HG03460 (cell line): ENCODE measurements around the gene COL3A1.

Experiments used
- ATAC-seq: cut with Tn5 transposase; IDR thresholded peaks from one replicate; pipeline ENCODE4 v1.9.1; 2021; ENCODE audit not compliant: unreplicated experiment

Gene COL3A1

DNA sequence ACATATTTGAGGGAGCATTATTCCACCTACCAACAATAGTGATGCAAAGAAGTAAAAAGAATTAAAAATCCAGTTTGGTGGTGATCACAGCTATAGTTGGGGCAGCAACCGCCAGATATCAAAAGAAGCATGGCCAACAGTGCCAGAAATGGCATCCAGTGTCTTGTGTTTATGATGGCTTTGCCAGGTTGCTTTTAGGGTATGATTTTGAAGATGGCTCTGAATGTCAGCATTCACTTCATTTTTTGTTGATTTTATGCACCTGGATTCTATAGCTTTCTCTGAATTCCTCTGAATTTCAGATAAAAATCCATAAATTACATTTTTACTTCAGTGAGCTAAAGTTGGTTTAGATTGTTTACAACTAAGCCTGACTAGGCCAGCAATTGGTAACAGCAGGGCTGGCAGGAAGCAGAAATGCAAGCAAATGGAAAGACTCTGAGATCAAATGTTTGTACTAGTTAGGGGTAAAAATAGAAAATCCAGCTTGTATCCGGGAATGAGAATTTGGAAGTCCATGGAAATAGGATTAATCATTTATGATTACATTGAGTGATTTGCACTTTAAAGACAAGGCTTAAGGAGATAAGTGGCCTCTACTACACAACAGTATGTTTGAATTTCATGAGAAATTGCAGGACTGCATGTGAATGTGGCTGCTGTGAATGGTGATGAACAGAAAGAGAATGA is 40.4 kb downstream of the COL3A1 start:
- ATAC-seq = no peak

DNA sequence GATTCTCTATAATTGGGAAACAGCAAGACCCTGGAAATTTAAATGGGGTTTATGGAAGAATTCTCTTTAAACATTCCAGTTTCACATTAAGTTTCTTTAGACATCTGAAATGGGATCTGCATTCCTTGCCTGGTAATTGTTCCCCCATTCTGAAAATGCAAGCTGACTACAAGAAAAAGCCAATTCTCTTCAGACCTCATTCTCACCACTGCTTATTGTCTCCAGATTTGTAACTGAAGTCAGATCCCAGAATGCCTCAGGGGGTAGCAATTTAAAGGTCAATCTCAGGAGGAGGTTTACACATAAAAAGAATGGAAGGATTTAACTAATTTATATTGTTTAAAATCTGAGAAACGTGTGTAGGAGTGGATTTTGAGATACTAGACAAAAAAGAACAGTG is 41.2 kb downstream of the COL3A1 start:
- no peak for ATAC-seq

DNA sequence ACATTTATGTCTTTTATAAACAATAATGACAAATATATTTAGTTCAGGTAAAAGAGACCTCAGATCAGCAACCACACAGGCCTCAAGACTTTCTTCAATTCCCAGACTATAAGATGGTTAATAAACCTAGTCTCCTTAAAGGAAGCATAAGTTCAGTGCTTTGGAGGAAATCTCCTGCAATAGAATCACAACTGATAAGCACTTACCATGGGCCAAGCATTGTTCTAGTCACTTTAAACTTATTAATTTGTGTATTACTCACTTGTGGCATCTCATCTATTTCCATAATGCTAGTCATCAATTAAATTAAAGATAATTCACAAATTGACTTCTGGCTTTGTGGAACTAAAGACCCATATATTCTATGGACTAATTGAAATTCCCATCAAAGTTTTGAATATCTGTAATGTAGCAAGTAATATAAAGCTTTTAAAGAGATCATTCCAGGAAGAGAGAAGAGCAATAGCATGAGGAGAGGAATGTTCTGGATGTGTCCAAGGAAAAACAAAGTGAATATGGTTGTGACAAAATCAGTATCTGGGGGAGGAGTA is 42.2 kb downstream of the COL3A1 start:
- ATAC-seq = no peak

DNA sequence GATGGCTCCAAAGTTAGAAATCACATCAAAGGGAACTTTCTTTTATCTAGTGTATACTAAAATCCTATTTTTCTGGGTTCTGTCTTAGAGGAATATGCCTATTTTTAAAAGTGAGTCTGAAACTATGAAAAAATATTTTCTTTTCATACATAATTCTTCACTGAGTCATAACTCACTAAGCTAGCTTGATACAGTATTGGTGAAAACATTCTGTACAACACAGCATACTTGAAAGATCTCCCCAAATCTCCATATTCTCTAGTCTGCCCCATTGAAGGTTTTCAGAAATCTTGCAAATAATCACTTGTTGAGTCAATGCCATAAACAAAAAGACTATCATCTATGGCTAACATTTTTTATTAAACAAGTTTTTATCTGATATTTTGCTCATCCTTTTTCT is 44.5 kb downstream of the COL3A1 start:
- no peak for ATAC-seq

DNA sequence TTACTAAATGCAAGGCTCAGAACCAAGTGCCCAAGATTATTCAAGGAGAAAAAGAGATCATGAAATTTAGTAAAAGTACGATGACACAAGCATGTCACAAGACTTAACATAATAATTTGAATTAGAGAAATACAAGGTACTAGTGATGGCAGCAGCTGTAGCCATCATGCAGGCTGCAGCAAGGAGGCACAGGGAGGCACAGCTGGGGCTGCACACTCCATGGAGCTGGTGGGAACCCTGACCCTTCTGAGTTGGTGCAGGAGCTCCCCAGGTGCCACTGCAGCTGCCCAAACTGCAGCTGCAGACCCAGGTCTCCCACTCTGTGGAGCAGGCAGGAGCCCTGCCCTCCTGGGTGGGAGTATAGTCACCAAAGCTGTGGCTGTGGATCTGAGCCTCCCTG is 46.0 kb downstream of the COL3A1 start:
- no peak for ATAC-seq

DNA sequence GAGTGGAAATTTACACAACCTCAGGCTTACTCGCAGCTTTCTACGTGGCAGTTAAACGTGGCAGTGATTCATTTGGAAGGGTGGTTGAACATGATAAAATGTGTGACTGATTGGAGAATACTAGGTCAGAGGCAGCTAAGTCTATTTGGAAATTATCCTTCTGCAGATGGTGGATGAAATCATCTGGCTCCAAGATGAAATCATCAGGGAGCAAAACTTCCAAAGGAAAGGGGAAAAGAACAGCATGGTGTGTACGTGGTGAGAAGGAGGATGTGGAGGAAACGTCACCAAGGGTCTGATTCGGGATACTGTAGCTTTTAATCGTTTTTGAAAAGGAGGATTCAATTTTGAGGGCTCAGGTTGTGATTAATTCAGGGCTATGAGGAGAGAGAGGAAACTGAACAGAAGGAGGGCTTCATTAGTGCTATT is 47.9 kb downstream of the COL3A1 start:
- no peak for ATAC-seq

DNA sequence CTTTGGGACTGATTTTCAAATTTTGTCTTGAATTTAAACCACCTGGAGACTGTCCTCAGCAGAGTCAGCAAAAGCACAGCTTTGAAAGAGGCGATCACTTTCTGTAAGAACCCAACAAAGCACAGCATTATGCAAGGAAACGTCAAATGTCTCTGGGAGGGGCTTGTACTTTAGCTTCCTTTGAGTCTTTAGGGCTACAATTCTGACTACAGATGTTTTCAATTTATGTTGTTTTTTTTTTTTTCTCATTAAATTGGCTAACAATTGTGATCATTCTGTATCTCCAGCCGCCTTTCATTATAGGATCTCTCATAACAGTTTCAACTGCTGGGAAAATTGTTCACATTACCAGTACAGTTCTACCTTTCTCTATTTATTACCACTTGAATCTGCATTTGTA is 48.3 kb downstream of the COL3A1 start:
- ATAC-seq = no peak

DNA sequence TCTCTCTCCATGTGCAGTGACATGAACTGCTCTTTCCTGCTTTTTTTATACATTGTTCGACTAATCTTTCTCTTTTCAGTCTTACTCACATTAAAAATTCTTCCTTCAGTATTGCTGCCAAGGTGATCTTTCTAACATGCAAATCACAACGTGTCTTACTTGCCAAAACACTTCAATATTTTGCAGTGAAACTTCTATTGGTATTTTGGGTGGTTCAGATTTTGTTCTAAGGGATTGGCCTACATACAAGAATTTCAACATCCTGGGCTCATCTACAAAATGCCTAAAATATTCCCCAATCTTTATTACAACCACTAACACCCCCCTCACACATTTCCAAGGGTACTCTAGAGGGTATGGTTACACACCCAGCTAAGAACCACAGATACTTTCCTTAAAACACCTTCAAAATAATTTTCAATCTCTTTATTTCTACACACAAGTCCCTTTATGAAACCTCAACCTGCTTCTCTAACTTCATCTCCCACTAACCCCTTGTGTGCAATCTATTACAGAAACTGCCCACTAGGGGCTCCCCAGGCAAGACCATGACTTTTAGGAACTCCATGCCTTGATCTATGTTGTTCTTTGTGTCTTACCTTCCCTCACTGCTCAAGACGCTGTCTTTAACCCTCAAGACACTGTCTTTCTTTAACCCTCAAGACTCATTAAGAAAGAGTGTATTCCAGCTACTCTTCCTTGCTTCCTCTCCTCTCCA is 50.9 kb downstream of the COL3A1 start:
- ATAC-seq = no peak

DNA sequence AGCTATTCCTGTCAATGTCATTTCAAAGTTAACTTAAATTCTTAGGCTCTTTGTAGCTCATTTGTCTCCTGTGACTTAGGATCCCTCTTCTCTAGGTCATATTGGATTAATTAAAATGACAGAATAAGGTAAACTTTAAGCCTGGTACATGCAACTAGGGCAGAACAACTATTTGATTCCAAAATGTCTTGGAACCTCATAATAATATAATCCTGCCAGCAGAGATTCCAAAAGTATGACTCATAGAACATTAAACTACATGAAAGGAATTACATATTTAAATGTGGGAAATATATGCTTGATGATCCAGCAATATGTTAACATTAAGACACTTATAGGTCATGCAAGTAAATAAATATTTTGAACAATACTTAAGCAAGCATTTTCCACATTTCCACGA is 63.3 kb downstream of the COL3A1 start:
- no peak for ATAC-seq

DNA sequence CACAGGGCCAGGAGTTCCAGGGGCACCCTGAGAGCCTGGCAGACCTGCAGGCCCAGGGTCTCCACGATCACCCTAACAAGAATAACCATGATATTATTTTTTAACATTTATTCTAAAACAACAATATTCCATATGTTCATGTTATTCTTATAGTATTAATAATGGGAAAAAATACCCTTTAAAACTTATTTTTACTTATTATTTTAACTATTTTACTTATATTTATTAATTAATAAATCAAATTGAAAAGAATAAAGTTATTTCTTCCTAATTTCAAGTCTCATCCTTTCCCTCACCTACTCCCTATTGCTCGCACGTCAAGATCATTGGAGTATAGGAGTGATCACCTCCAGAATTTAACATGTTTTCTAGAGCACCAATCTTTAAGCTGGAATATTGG is 71.7 kb downstream of the COL3A1 start:
- no peak for ATAC-seq

DNA sequence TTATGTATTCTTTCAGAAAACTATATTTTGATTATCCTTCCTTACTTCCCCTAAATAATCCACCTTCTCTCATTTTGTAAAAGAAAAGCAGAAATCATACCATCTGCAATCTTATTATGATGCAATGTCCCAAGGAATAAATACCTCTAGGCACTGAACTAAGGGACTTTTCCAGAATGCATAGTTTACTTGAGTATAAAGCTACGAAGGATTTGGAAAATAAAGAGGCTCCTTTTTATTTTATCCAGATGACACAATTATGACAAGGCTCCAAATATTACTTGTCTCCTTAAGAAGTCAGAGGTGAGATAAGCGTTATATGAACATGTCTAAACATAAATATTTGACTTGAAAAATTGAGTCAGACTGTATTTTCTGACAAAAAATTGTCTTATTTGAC is 72.1 kb downstream of the COL3A1 start:
- ATAC-seq = no peak

DNA sequence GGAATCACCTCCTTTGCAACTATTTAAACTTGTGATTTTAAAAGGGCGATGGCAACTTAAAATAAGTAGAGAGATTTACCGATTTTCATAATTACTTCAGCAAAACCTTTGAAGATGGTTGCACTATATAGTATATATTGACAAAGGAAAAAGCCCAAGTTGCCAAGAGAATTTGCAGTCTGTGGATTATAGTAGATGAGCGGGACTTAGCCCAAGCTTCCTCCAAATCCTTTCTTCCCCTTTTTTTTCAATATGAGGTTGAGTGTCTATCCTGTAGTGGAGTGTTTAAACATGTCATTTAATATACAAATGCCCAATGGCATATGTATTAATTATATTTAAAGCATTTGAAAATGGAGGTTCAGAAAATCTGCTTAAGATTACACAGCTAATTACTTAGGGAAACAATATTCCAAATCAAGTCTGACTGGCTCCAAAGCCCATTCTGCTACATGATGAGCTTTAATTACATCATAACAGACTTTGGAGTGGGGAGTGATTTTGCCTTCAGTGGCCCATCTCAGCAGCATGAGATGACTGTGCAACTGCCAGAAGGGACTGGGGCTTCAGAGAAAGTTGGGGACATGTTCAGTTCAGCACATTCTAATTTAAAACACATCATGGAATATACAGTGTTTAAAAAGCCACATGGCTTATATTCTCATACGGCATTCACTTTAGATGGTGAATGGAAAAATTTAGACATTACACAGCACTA is 73.2 kb downstream of the COL3A1 start:
- ATAC-seq = no peak

DNA sequence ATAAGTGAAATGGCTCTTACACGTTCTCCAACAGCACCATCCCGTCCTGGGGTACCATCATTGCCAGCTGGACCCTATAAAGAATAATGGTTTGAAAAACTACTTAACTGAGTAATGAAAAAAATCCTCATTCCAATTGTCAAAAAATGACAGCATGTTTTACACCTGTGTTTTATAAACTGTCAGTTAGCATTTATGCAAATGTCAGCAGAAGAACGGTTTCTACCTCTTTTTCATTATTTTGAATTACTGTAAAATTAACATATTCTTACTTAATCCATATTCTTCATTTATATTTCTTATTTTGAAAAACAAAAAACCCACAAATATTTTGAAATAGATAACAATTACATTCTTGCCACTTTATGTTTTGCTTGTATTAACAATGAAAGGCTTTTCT is 74.0 kb downstream of the COL3A1 start:
- no peak for ATAC-seq

DNA sequence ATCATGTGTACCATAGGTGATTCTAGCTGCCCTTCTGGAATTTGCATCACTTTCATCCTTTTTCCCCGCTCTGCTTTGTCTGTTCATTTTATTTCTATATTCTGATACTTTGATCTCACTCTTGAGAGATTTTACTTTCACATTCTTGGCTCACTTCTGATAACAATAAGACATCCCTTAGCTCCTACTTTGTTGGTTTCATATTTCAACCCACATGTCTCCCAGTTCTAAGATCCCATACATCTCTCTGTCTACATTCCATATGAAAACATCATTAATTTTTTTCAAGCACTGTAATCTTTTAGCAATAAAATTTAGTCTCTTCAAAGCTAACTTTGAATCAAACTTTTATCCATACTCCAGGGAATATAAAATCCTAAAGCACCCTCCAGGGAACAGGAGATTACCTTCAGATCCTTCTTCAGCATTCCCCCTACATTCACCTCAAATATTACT is 75.6 kb downstream of the COL3A1 start:
- ATAC-seq = no peak

DNA sequence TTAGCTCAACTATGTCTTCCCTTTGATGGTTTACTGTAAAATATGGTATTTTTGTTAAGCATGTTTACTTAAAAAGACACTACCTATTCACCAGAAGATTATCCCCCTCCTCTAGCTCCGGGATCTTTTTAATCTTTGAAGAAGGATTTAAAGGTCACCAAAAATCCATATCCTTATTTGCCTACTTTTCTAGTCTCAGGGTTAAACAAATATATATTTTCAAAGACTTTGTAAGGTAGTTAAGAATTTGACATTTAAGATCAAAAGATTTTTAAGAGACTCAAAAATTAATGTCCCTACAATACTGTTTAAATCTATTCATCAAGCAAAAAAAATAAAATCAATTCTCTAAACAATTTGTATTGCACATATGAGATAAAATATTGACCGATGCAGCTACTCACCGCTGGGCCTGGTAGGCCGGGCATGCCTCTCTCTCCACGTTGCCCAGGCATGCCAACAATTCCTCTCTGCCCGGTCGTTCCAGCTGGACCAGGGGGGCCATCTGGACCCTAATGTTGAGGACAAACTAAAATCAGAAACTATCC is 76.1 kb downstream of the COL3A1 start:
- ATAC-seq = no peak

DNA sequence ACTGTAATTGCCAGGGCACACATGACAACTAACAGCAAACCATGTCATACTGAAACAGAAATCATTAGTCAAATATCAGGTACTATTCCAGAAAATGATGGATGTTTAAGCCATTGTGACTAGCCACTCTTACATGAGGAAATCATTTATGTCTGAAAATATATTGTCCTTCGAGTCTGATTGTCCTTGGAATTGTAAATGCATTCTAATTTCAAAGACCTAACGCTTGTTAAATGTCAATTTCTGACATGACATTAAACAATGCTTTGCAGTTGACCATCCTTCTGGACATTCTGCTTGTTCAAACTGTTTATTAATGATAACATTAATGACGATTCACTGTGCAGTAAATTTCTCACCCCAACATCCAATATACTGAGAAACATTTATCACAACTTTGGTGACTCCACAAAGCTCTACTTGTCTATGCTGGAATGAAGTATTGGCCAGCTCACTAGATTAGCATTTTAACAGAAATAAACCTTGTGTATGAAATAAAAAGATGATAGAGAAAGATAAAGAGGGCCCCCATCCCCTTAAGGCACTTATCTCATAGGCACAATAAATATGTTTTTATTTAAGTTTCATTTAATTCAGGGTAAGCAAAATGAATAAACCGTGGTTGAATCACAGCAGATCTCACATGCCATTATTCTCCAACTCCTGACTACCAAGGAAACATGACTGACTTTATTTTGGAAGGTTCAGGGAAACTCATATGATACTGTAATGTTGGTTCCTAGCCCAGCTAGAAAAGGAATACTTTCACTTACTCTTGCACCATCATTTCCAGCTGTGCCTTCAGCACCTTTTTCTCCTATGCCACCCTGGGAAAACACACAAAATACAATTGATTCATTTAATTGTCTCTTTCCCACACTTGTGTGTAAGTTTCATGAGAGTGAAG is 82.3 kb downstream of the COL3A1 start:
- ATAC-seq = no peak

DNA sequence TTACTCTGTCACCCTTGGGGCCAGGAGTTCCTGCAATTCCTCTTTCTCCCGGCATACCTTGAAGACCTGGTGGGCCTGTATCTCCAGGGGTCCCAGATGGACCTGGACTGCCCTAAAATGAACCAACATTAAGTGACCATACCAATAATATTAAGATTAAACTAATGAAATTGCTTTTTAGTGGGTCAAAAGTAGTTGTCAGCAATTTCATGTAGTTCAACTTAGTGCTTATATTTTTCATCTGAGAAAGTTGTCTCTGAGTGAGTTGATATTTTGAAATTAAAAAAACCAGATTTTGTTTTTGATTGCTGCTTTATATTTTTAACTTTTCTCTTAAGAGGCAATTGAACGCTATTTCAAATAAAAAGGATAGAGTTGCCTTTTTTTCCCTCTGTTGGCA is 83.1 kb downstream of the COL3A1 start:
- ATAC-seq = no peak

DNA sequence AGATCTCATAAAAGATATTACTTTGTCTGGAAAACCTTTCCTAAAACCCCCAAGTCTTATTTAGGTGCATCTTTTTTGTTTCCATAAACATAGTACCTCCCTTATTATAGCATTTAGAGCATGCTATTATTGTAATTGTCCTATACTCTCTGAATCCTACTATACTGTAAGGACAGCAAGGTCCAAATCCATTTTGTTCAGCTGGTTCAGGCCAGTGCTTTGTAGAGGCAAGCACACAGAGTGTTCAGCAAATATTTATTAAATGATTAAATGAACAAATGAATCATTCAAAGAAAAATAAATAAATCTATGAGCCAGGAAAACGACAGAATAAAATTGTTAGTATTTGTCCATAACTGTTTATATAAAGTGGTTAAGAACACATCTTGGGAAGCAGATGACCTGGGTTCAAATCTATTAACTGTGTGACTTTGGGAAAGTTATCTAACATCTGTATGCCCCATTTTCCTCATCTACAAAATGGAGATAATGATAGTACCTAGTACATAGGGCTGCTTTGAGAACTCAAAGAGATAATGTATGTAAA is 86.0 kb downstream of the COL3A1 start:
- ATAC-seq = no peak
